ENCODE measurements around the gene SYNGR1.

- TF ChIP-seq, protein P1, sequence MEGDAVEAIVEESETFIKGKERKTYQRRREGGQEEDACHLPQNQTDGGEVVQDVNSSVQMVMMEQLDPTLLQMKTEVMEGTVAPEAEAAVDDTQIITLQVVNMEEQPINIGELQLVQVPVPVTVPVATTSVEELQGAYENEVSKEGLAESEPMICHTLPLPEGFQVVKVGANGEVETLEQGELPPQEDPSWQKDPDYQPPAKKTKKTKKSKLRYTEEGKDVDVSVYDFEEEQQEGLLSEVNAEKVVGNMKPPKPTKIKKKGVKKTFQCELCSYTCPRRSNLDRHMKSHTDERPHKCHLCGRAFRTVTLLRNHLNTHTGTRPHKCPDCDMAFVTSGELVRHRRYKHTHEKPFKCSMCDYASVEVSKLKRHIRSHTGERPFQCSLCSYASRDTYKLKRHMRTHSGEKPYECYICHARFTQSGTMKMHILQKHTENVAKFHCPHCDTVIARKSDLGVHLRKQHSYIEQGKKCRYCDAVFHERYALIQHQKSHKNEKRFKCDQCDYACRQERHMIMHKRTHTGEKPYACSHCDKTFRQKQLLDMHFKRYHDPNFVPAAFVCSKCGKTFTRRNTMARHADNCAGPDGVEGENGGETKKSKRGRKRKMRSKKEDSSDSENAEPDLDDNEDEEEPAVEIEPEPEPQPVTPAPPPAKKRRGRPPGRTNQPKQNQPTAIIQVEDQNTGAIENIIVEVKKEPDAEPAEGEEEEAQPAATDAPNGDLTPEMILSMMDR (IDR thresholded peaks at IDR 0.05): no peak
- no peak for TF ChIP-seq EZH2 (IDR thresholded peaks at IDR 0.05; ENCODE audit: borderline replicate concordance, insufficient read depth, low read depth, low read length, poor library complexity, severe bottlenecking)
Measured at GRCh38 chr22:39303892-39304671, 45.7 kb upstream of the SYNGR1 start.

All from B cell (primary cell).